22Rv1 (cell line): ENCODE results near the gene RIN2.

Source experiments
- ZFX ChIP-seq: fragments of 450-650 bp; IDR thresholded peaks from 2 replicates; pipeline ENCODE4 v1.6.1; 2017; ENCODE audit warnings: antibody characterized with exemption, borderline replicate concordance
- TF ChIP-seq, protein P1 (sequence below): fragments of 450-650 bp; IDR thresholded peaks from 2 replicates; pipeline ENCODE4 v1.5.1; 2017; ENCODE audit warnings: mild to moderate bottlenecking

DNA sequence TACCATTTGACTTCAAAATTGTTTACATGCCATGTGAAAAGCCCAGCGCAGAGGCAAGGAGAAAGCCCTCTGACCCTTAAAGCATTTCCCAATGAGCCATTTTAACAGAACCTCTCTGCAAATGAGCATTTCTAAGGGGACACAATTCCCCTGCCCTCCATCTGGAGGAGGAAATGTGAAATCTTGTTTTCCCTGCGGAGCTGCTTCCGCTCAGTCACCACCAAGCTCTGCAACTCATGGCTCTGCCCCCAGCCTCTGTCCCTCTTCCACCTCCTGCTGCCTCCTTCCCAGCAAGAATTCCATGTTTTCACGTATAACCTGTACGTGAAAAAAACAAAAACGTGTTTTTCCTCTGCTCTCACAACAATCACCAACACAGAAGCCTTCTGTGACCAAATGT is 12.3 kb downstream of the RIN2 start:
- TF ChIP-seq, protein P1, sequence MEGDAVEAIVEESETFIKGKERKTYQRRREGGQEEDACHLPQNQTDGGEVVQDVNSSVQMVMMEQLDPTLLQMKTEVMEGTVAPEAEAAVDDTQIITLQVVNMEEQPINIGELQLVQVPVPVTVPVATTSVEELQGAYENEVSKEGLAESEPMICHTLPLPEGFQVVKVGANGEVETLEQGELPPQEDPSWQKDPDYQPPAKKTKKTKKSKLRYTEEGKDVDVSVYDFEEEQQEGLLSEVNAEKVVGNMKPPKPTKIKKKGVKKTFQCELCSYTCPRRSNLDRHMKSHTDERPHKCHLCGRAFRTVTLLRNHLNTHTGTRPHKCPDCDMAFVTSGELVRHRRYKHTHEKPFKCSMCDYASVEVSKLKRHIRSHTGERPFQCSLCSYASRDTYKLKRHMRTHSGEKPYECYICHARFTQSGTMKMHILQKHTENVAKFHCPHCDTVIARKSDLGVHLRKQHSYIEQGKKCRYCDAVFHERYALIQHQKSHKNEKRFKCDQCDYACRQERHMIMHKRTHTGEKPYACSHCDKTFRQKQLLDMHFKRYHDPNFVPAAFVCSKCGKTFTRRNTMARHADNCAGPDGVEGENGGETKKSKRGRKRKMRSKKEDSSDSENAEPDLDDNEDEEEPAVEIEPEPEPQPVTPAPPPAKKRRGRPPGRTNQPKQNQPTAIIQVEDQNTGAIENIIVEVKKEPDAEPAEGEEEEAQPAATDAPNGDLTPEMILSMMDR = no peak
- TF ChIP-seq ZFX = no peak
